GM23338 (cell line): ENCODE measurements around the gene PCSK6. TPM values are rescaled to one million over a fixed set of nuclear protein-coding genes. Genes with fewer than 3 reads are reported as not detected.

Experiments
- ATAC-seq: fragments of 200-7000 bp; cut with Tn5 transposase; 3 replicates; pipeline ENCODE4 v1.9.1; 2020
- DNase-seq: peaks from one replicate; pipeline ENCODE4 v3.0.0-alpha.2; 2015; ENCODE audit warnings: low spot score
- H2AFZ ChIP-seq: fragments of 200-600 bp; sonication (generic); 2 replicates; pipeline ENCODE4 v1.8.0; 2016; ENCODE audit warnings: antibody characterized with exemption, mild to moderate bottlenecking, moderate library complexity
- H3F3A ChIP-seq: fragments of 200-600 bp; sonication (generic); replicated peaks from 2 replicates; pipeline ENCODE4 v1.8.0; 2017; ENCODE audit warnings: antibody characterized with exemption, mixed run types, low read depth
- H3K27ac ChIP-seq: fragments of 200-600 bp; sonication (generic); 2 replicates; pipeline ENCODE4 v1.6.1; 2016; ENCODE audit warnings: low read depth
- H3K27me3 ChIP-seq: fragments of 200-600 bp; sonication (generic); 2 replicates; pipeline ENCODE4 v1.8.0; 2016; ENCODE audit warnings: mild to moderate bottlenecking, mixed run types, moderate library complexity; ENCODE audit not compliant: insufficient read depth
- H3K36me3 ChIP-seq: fragments of 200-600 bp; sonication (generic); 2 replicates; pipeline ENCODE4 v1.8.0; 2016; ENCODE audit warnings: mild to moderate bottlenecking; ENCODE audit not compliant: insufficient read depth
- H3K4me1 ChIP-seq: fragments of 200-600 bp; sonication (generic); 2 replicates; pipeline ENCODE4 v1.8.0; 2016; ENCODE audit warnings: mild to moderate bottlenecking, moderate library complexity; ENCODE audit not compliant: insufficient read depth
- H3K4me2 ChIP-seq: fragments of 200-600 bp; sonication (generic); 2 replicates; pipeline ENCODE4 v1.7.1; 2017; ENCODE audit warnings: mixed run types
- H3K4me3 ChIP-seq: fragments of 200-600 bp; sonication (generic); 2 replicates; pipeline ENCODE4 v1.6.1; 2016; ENCODE audit warnings: mixed run types
- H3K79me2 ChIP-seq: fragments of 200-600 bp; sonication (generic); replicated peaks from 2 replicates; pipeline ENCODE4 v1.8.0; 2017; ENCODE audit warnings: mild to moderate bottlenecking; ENCODE audit not compliant: insufficient read depth
- H3K9me2 ChIP-seq: fragments of 200-600 bp; sonication (generic); 2 replicates; pipeline ENCODE4 v1.8.0; 2017; ENCODE audit not compliant: insufficient read depth
- H4K20me1 ChIP-seq: fragments of 200-600 bp; sonication (generic); replicated peaks from 2 replicates; pipeline ENCODE4 v1.8.0; 2017; ENCODE audit warnings: mild to moderate bottlenecking; ENCODE audit not compliant: insufficient read depth
- H3K27ac Mint-ChIP-seq: 2 replicates; pipeline ENCODE4 v1.8.0; 2020; ENCODE audit warnings: inconsistent platforms, mild to moderate bottlenecking, moderate library complexity, mixed read lengths
- H3K27me3 Mint-ChIP-seq: 3 replicates; pipeline ENCODE4 v1.8.0; 2022; ENCODE audit warnings: low read depth, mild to moderate bottlenecking, moderate library complexity, mixed read lengths, inconsistent platforms; ENCODE audit not compliant: insufficient read depth, poor library complexity
- H3K36me3 Mint-ChIP-seq: 3 replicates; pipeline ENCODE4 v1.8.0; 2021; ENCODE audit warnings: low read depth, mild to moderate bottlenecking, inconsistent platforms, moderate library complexity, mixed read lengths
- H3K4me1 Mint-ChIP-seq: 3 replicates; pipeline ENCODE4 v1.8.0; 2020; ENCODE audit warnings: mild to moderate bottlenecking, inconsistent platforms, mixed read lengths
- H3K4me3 Mint-ChIP-seq: 3 replicates; pipeline ENCODE4 v1.8.0; 2021; ENCODE audit warnings: moderate library complexity, mild to moderate bottlenecking, inconsistent platforms, mixed read lengths
- H3K9me3 Mint-ChIP-seq: 3 replicates; pipeline ENCODE4 v1.8.0; 2020; ENCODE audit warnings: moderate library complexity, mild to moderate bottlenecking, inconsistent platforms, mixed read lengths
- CREB1 ChIP-seq: fragments of 250-450 bp; sonication (Bioruptor Pico); IDR thresholded peaks from 2 replicates; pipeline ENCODE4 v1.5.0; 2020; ENCODE audit warnings: low read depth, mild to moderate bottlenecking, moderate library complexity
- NANOG ChIP-seq: IDR thresholded peaks from 2 replicates; pipeline ENCODE4 v1.6.1; 2016; ENCODE audit warnings: antibody characterized with exemption, borderline replicate concordance
- REST ChIP-seq: IDR thresholded peaks from one replicate; pipeline ENCODE4 v1.6.1; 2018; ENCODE audit warnings: antibody characterized with exemption; ENCODE audit not compliant: unreplicated experiment
- STAT1 ChIP-seq: IDR thresholded peaks from one replicate; pipeline ENCODE4 v1.6.1; 2016; ENCODE audit warnings: antibody characterized with exemption; ENCODE audit not compliant: unreplicated experiment
- polyA plus RNA-seq: library from polyadenylated mRNA; unstranded; fragments of >200 nt; fragmentation: Nextera tagmentation; extraction: Ambion mirVana; gene quantifications from 2 replicates; pipeline ENCODE4 v1.2.1, GENCODE V29; 2016
- total RNA-seq: library from RNA; depleted of rRNA; stranded (reverse); fragments of >200 nt; shearing (Covaris generic); gene quantifications from 2 replicates; pipeline ENCODE4 v1.2.3, GENCODE V29; 2014
- TF ChIP-seq, protein P1 (sequence below), 2 experiments: fragments of 200-600 bp in 1 of 2; sonication (generic) in 1 of 2; conservative IDR thresholded peaks; 2 replicates each; pipeline versions ENCODE4 v1.5.1 to v1.6.1; 2016 to 2017; ENCODE audit warnings: antibody characterized with exemption in 2 of 2, low read depth in 2 of 2, mild to moderate bottlenecking in 2 of 2, moderate library complexity in 1 of 2

Gene PCSK6
- total and polyA plus RNA-seq, 2 experiments from 2014 or later, result 1.7 to 6.7 TPM

DNA sequence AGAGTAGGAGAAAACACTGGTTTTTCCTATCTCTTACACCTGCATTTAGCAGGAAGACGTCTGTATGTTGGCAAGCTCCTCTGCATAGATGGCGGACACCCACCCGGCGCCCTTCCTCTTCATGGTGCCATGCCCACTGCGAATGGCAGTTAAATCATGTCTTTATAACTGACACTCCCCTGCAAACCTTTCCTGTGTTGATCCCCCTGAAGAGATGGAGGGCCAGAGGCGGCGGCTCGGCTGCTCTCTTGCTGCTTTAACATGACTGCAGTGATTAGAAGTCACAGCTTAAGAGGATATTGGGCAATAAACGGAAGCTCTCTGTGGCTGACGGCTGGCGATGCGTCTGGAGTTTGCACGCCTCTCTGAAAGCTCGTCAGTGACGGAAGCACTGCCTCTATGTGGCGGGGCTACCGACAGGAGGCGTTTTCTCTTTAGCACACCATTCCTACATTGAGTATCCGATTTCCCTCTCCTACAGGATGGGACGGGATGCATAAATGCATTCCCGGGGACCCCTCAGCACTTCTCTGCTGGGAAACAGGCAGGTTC, 168.9 kb downstream of the PCSK6 start:
- no peak overlapping the region for H2AFZ ChIP-seq
- H3F3A ChIP-seq, result no peaks in the 10 kb centered on the region
- TF ChIP-seq, protein P1, sequence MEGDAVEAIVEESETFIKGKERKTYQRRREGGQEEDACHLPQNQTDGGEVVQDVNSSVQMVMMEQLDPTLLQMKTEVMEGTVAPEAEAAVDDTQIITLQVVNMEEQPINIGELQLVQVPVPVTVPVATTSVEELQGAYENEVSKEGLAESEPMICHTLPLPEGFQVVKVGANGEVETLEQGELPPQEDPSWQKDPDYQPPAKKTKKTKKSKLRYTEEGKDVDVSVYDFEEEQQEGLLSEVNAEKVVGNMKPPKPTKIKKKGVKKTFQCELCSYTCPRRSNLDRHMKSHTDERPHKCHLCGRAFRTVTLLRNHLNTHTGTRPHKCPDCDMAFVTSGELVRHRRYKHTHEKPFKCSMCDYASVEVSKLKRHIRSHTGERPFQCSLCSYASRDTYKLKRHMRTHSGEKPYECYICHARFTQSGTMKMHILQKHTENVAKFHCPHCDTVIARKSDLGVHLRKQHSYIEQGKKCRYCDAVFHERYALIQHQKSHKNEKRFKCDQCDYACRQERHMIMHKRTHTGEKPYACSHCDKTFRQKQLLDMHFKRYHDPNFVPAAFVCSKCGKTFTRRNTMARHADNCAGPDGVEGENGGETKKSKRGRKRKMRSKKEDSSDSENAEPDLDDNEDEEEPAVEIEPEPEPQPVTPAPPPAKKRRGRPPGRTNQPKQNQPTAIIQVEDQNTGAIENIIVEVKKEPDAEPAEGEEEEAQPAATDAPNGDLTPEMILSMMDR (conservative IDR thresholded peaks at IDR 0.05; ENCODE audit: low read depth in 2 of 2), result peak; percentile 41 to 64
- TF ChIP-seq CREB1 (CRISPR knock-in tag), result peak; percentile 59; the same call in 1 of the 2 replicates
- no peak for TF ChIP-seq NANOG
- H3K27me3 ChIP-seq, result no peaks in the 10 kb centered on the region
- no peaks in the 10 kb centered on the region for H3K9me2 ChIP-seq
- Mint-ChIP-seq H3K27ac (no peak overlapping the region), H3K4me3 (peak overlapping the region; percentile 31; the same call in 2 of the 3 replicates), H3K4me1 (peaks cover 6% of the 10 kb centered on the region; the same call in 2 of the 3 replicates), H3K9me3 (no peaks in the 10 kb centered on the region; the same call in 2 of the 3 replicates), H3K27me3 (peaks cover 11% of the 10 kb centered on the region), H3K36me3 (no peaks in the 10 kb centered on the region; the same call in 2 of the 3 replicates)
- no peak overlapping the region for H3K4me2 ChIP-seq
- no peaks in the 10 kb centered on the region for H3K36me3 ChIP-seq
- no peak overlapping the region for H3K4me3 ChIP-seq
- no peaks in the 10 kb centered on the region for H3K4me1 ChIP-seq
- peak; percentile 91 for ATAC-seq
- no peaks in the 10 kb centered on the region for H4K20me1 ChIP-seq
- DNase-seq, result peak; percentile 72
- no peaks in the 10 kb centered on the region for H3K79me2 ChIP-seq
- H3K27ac ChIP-seq, result no peak overlapping the region

DNA sequence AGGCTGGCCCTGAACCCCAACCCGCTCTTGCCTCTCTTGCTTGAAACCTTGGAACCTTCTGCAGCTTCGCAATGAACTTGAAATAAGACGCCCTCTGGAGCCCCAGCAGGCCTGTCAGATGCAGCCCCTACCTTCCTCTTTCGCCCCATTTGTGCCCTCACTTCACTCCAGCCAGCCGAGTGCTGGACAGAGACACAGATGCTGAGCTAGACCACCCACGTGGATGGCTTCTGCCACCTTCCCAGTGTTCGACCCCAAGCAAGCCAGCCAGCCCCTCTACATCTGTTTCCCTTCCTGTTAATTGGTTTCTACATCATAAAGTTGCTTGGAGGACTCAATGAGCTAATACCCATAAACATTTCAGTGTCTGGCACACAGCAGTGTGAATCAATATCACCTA, 170.7 kb downstream of the PCSK6 start:
- Histone ChIP-seq H3K27me3 (no peaks in the 10 kb centered on the region), H3K27ac (no peak overlapping the region), H3F3A (no peaks in the 10 kb centered on the region), H3K36me3 (no peaks in the 10 kb centered on the region), H3K4me2 (no peak overlapping the region), H3K4me1 (no peaks in the 10 kb centered on the region), H3K9me2 (no peaks in the 10 kb centered on the region), H3K4me3 (no peak overlapping the region), H3K79me2 (no peaks in the 10 kb centered on the region), H4K20me1 (no peaks in the 10 kb centered on the region), H2AFZ (no peak overlapping the region)
- TF ChIP-seq STAT1 (no peak), REST (peak; percentile 73)
- H3K27me3 Mint-ChIP-seq, result peaks cover 15% of the 10 kb centered on the region
- no peak overlapping the region for H3K27ac Mint-ChIP-seq
- H3K9me3 Mint-ChIP-seq, result no peaks in the 10 kb centered on the region; the same call in 2 of the 3 replicates
- DNase-seq (peak; percentile 41), ATAC-seq (peak; percentile 42)
- no peak overlapping the region for H3K4me3 Mint-ChIP-seq
- peaks cover 6% of the 10 kb centered on the region; the same call in 2 of the 3 replicates for H3K4me1 Mint-ChIP-seq
- no peaks in the 10 kb centered on the region; the same call in 2 of the 3 replicates for H3K36me3 Mint-ChIP-seq
